HCEC 1CT (cell line): ENCODE measurements around the gene SLC9A9.

Experiments used
- DNase-seq: peaks from one replicate; pipeline ENCODE4 v3.0.0-alpha.2; 2017

SLC9A9 gene

DNA sequence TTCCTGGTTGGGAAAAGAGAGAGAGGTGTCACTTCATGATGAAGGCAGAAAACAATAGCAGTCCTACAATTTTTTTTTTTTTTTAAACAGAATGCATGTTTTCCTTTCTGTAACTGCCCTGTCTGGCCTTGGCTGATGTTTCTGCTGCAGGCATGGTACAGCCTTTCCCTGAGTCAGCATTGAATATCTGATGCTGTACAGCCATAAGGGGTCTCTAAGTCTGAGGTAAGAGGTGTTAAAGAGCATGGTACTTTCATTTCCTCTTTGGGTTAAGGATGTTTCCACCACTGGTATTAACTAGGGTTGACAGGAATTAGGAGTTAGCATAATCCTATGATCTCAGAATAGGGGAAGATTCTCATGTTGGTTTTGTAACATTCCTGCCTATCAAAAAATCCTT, 581.3 kb downstream of the SLC9A9 start:
- DNase-seq, result no peak

DNA sequence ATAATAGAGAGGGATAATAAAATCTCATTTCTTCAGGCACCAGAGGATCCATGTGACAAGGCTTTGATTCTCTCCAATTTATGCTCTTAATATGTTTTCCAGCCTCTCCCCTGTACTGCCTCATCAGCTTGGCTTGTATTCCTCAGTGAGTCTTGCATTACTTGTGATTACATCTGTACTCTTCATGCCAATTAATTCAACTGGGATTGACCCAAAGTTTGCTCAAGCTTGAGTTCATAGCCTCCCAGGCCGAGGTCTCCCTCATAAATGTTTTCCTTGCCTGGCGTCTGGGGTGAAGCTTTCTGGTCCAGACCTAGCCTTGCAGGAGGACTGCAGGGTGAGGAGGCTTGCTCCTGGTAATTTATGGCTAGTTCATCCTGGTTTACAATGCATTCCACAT, 581.8 kb downstream of the SLC9A9 start:
- no peak for DNase-seq

DNA sequence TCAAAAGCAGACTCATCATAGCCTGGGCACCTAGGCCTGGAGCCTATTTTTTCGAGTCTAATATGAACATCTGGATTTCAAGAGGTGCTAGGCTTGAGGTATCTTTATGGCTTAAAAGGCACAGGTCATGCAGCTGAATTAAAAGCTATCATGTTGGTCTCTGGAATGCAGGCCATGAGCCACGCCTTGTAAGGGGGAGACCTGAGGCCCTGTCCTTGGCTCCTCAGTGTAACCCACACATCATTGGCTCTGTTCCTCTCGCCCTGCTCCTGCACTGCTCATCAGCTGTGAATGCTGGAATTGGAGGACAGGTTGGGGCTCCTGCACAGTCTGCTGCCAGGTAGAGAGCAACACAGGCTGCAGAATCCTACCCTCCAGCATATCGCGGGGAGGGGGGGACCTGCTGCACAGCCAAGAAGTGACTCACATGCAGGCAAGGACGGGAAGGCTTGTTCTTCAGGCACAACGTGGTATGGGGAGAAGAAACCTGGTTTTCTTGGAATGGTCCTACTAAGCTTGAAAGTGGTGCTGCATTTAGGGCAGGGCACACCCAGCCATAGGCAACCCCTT, 582.7 kb downstream of the SLC9A9 start:
- no peak for DNase-seq

DNA sequence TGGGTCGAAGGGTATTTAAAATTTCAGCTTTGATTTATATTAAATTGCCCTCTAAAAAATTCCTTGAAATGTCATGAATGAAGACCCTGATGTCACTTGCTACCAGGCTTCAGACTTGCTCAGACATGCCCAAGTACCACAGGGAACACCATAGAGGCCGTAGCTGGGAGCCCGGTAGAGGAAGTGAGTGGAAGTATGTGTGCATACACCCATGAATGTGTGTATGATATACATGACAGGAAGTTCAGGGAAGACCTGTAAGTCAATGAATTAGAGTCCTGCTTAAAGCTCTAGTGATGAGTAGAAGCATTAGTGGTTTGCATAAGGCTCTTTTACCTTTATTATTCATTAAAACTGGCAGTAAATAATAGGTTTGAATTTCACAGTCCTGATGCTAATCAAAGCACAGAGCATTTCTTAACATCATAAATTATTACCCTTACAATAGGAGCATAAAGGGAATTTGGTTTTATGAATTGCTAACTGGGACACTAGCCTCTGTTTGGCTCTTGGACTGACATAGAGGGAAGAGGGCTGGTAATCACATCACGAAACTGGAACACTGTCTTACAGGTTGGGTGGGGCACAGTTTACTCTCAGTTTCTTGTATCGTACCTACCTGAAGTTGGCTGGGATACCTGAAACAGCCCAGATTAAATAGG, 584.3 kb downstream of the SLC9A9 start:
- DNase-seq, result no peak

DNA sequence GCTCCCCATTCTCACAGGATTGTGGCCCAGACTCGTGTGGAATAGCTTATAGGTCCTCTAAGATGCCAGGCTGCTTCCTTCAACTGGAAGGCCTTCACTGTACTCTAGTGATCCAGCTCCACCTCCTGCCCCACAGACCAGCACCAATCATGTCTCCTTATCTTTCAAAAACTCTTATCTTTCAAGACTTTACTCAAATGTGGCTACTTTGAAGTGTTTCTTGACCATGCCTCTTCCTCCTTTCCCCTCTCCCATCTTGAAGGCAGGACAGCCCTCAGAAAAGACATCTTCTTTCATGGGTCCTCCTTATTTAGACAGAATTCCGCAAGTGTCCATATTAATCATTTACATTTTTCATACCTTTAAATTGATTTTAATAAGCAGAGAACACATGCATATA, 586.4 kb downstream of the SLC9A9 start:
- DNase-seq, result no peak

DNA sequence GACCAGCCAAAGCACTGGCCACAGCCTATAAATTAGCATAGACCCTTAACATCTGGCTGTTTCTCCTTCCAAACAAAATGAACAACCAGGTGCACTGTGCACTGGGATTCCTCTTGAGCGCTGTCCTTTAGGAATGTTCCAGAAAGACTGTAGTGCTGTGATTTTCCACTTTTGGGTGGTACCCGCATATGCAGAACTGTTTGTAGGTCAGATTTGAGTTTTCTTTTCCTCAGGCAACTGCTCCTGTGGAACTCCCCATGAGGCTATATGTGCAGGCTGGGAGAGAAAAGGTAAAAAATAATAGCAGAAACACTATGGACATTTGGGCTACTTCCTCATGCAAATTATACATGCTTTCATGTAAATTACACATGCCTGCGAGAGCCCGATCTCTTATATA, 589.6 kb downstream of the SLC9A9 start:
- DNase-seq, result no peak

DNA sequence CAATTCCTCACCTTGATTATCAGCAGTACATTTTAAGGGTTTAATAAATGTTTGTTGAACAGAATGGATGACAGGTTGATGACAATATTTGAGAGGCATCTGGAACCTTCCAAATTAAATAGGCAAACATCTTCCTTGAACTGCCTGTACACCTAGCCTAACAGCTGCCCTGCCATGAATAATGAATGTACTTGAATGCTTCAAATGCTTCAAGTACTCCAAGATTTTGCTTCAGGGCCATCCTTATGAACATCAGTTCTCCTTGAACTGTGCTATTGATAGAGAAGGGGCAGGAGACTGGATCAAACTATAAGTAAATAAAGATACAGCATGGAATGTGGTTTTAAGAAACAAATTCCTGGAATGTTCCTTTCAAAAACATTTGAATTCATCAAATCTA, 591.9 kb downstream of the SLC9A9 start:
- no peak for DNase-seq

DNA sequence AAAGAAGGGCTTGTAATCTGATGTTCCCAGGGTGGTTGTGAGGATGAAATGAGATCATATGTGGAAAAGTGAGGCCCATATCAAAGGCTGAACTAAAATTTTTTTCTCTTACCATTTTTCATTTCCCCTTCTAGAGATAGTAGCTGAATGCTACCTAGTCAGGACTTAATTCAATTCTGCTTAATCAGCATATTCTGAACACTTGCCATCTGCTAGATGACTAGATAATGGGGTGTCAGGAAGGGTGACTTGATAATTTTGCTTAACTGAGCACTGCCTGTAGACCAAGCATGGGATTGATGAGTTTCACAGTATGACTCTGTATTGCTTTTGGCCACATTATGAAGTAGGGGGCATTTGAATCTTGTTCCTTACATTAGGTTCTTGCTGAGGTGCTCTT, 592.5 kb downstream of the SLC9A9 start:
- no peak for DNase-seq

DNA sequence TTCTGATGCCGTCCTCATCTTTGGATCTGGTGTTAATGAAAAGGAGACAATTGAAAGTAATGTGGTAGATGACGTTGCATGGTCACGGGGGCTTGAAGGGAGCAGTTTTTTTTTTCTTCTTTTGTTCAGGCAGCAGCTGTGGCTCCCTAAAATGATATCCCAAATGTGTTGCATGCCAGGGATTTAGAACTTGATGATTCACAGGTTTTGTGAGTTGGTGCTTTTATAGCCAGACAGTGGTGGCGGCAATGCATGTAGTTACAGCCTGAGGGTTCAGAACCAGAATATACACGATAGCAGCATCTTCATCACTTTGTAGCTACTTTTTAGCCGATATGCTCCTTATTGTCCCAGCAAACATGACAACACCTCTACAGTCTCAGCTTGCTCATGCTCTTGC, 595.3 kb downstream of the SLC9A9 start:
- DNase-seq, result peak; percentile 18

DNA sequence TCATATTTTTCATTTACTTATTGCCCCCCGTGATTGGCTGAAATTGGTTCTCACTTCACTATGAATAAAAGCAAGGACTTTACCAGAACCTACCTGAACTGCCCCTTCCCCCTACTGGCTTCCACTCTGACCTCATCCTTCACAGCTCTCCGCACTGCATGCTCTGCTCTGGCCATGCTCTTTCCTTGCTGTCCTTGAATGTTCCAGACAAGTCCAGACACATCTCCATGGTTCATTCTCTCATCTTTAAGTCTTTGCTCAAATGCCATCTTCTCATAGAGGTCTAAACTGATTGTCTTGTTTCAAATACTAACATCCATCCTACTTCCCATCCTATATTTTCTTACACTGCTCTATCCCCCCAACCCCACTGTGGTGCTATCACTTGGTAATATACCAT, 599.3 kb downstream of the SLC9A9 start:
- no peak for DNase-seq

DNA sequence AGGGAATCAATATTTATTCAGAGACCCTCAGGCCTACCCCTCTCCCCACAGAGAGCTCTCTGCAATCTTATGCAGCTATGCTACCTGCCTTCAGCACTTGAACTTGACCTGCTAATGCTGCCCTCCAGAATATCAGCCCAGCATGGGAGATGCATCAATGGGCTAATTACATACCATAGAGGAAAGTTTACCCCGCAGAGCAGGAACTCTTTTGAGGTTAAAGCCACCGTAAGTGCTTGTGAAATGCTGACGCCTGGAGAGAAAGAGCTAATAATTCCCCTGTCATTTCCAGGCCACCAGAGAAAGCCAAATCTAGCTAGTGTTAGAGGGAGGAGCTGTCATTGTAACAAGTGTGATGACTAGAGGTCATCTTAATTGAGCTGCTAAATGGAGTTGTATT, 601.2 kb downstream of the SLC9A9 start:
- no peak for DNase-seq

DNA sequence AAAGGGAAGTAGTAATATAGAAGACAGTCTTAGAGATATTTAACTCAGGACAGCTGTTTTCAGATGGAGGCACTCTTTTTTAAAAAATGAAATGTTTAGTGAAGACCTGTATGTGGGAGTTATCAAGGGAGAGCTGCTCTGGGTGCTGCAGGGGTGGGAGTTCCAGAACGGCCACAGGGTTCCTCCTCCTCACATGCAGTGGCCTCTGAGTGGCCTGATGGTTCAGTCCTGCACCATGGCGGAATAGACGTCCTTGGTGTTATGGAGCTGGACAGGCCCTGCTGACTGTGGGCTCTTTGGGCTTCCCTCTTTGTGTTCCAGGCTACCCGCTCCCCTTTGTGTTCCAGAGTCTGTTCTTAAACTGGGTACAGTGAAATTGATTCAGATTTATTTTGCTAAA, 602.6 kb downstream of the SLC9A9 start:
- DNase-seq, result no peak

DNA sequence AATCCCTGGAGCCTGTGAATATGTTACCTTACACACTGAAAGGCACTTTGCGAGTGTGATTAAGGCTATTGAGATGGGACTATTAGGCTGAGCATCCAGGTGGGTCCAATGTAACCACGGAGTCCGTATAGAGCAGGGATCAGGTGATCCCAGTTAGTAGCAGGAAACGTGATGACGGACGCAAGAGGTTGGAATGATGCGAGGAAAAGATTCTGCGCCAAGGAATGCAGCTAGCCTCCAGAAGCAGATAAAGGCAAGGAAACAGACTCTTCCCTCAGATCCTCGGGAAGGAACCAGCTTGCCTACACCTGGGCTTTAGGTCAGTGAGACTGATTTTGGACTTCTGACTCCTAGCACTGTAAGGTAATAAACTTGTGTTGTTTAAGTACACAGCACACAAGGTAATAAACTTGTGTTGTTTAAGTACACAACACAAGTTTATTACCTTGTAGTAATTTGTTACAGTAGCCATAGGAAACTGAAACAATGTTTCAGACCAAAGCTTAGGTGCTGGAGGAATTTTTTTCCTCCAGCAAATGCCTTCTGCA, 603.7 kb downstream of the SLC9A9 start:
- DNase-seq, result no peak

DNA sequence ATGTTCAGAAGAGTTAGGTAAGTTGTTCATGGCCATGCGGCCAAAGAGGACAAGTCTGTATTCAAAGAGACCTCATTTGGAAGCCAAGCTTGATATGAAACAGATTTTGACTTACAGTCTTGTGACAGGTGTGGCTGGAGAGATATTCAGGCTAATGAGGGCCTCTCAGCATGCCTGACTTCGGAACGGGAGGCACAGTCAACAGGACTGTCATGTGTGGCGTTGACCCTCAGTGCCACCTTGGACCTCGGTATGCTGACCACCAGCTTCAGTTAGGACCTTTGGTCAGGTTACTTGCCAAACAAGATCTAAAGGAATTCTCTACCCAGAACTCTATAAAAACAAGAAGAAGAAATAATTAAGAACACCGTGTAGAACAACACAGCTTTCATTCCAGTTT, 604.6 kb downstream of the SLC9A9 start:
- no peak for DNase-seq

DNA sequence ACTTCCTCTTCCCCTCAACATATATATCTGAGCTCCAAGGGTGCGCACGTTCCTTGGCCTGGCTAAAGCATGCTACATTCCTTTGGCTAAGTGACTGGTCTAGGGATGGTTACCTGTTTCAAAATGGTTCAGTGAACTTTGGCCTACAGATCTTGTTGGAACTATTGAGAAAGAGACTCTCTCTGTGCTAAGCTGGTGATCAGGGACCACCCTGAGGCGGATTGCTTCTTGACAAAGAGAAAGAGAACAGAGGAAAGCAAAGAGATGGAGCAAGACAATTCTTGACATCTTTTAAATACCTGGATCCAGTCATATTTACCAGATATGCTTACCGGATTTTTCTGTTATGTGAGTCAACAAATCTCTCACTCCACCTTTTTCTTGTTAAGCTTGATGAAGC, 605.6 kb downstream of the SLC9A9 start:
- DNase-seq, result no peak

DNA sequence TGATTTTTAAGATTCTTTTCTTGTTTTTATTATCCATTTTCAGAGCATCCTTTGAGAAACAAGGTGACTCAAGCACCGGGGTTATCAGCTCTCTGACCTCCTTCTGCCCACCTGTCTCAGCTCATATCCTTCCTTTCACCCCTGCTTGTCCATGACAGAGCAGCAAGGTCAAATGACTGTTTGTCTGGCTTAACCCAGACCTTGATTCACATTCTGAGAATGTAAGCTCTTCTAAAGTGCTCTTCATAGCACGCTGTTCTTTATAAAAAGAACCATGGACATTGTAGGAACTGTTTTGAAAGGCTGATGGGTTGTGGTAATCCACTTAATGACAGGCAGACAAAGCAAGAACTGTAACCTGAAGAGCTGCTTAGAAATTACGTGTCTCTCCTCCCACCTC, 606.2 kb downstream of the SLC9A9 start:
- no peak for DNase-seq

DNA sequence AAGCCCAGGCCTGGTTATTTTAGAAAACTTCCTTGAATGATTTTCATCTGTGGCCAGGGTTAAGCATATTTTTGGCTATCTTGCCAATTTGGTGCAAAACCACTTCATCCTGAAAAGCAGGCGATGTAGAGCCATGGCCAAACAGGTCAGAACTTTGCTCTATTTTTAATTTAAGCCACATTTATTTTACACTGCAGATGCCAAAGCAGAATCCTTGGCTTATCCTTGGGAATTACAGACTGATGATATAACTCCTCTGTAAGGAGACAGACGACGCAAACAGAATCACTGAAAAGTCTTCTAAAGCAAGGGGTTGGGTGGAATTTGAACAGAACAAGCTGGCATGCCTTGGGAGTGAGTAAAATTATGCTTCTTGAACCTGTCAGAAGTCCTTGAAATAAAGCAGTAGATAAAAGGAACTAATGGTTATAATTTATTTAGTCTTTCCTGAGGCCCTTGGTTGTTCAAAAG, 606.8 kb downstream of the SLC9A9 start:
- DNase-seq, result no peak

DNA sequence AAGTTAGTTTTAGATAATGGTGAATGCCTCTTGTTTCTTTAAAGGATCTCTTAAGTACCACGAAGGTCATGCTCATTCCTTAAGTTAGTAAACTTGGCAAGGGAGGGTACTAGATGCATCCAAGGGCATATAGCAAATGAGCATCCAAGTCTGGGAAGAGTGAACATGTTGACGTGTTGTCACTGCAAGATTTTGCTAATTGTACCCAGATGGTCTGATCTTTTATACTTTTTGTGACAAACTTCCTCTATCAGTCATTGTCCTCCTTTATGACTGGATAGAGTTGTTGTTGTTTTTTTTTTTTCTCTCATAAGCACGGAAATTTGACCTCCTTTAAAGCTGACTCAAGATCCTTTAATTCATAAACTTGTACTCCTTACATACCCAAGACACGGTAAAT, 607.4 kb downstream of the SLC9A9 start:
- DNase-seq, result no peak

DNA sequence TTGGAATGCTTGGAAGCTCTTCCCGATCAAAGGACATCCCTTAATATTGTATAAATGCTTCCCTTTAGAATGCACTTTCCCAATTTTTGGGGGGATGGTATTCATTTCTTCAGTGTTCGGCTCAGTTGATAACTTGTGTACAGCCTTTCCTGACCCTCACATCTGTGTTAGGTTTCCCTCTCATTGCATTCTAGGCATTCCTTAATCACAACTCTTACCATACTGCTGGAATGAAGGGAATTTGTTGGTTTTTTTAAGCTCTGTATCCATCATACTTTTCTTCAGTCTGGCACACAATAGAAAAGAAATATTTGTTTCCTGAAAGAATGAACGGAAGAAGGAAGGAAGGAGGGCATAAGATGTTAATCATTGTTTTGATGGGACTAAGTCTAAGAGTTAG, 609.2 kb downstream of the SLC9A9 start:
- peak; percentile 20 for DNase-seq

DNA sequence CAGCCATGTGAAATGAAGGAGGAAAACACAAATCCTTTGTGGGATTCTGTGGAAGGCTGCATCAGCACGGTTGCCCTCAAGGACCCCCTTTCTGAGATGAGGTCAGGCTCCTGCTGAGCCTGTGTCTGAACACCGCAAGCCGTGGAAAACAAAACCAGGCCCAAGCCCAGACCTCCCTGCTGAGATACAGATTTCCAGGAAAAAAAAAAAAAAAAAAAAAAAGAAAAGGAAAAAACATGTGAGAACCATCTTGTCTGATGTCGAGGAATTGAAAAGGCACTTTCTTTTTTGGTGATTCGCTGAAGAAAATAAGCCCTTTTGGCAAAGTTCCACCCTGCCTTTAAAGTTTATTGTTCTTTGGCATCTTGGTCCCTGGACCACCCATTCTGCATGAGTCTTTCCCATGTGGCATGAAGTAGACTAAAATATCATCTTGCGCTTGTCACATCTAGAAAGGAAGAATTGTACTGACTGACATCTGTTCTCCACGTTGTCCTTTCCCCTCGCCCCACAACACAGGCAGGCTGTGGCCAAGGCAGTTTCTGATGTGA, 611.1 kb downstream of the SLC9A9 start:
- no peak for DNase-seq

DNA sequence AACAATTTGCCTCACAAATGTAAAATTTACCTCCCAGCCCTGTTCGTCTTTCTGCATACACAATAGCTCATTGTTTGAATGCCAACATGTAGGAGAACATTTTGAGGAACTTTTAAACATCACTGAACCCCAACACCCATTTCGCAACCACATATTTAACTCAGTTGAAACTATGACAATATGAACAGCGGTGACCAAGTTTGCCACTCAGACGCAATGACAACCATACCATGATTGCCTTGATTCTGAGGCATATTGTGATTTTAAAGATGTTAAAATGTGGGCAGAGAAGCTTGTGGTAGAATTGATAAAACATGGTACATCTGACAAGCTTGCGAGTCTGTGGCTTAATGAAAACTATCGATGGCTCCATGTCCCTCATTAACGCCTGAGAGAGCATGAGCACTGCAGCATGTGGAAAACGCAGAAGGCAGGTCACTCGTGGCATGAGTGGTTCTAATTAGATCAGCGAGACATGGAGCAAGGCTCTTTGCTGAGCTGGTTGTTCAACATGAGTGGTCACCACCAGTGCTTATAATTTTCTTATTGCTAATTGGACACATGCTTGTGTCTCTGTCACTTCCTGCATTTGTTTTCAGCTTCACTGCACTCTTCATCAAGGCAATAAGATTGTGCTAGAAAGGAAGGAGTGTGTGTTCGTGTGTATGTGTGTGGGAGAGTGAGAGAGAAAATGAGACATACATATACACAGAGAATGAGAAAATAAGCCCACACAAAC, 611.9 kb downstream of the SLC9A9 start:
- no peak for DNase-seq

DNA sequence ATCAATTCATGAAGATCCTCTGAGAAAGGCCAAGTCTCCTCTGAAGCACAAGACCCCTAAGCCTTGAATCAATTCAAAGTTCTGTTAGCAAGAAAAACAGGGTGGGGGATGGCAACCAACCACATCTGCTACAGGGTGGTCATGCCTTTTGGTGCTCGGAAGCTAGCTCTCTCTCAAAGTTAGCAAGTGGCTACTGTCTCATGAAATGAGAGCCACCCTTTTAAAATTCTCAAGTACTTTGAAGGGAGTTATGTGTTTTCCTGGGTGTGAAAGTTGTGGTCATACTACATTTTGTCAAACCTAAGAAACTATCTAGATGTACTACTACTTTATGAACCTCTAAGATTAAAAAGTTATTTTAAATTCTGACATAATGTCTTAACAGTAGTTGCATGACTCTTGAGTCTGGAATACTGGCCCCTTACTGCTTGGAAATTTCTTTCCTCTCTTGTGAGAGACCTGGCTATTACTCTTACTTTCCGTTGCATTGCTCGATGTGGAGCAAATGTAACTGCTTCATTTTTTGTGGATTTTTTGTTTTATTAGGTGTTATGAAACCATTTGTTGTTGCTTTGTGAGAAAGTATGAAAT, 612.6 kb downstream of the SLC9A9 start:
- DNase-seq, result no peak

DNA sequence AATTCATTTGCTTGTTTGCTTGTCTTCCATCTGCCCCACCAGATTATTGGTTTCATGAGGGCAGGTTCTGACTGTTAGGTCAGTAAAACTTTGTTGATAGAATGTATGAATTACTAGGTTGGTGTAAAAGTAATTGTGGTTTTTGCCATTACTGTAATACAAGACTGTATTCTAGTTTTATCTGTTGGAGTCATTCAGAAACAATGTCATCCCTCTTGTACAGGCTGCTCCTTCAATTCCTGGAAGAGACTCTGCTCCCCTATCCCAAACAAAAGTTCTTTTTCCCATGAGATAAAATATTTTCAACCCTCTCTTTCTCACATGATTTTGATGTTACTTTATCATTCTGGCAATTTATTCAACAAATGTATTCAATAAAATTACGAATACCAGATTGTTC, 613.7 kb downstream of the SLC9A9 start:
- DNase-seq, result no peak

DNA sequence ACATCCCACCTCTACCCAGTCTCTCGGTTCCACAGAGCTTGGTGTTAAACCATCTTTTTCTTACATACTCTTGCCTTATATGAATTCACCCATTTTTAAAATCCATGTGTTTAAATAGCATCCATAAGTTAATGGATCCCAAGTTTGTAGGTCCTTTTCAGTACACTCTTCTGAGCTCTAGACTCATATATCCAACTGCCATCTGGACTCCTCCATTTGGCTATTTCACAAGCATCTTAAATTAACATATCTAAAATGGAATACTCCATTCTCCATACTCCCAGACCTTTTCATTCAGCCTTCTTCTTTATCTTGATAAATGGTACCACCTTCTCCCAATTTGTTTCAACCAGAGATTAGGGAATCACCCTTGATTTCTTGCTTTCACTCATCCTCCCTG, 615.3 kb downstream of the SLC9A9 start:
- no peak for DNase-seq
